Measurements from ENCODE around the gene COLQ.
"Not testable (repeated sequence)": the region's sequence is repeated elsewhere in the genome, so short reads cannot be mapped to it uniquely, and the experiment has no call there.

The COLQ gene

DNA sequence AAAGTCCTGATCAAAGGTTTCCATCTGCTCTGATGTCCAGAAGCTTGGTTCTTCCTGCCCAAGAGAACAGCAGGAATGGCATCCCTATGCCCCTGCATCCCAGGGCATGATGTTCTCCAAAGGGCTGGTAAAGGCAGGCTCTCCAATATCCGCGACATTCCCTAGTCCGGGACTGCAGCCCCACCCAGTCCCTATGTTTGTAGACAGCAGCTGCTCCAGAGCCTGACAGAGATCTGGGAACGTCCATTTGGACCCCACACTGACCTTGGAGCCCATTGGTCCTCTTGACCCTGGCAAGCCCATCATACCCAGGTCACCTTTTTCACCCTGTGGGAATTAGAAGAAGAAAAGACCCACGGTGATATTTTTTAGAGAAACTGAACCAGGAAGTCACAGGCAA lies 46.3 kb downstream of the COLQ start:
- Histone ChIP-seq H3K4me3 (ENCODE audit: extremely low read depth, insufficient read depth, low read length, poor library complexity, severe bottlenecking) (no peak overlapping the region), H3K27ac (ENCODE audit: low read depth, low read length, severe bottlenecking) (no peak overlapping the region)

GRCh38 chr3:15471861-15472260 lies 49.6 kb downstream of the COLQ start:
- no peak overlapping the region for H3K4me3 ChIP-seq (ENCODE audit: extremely low read depth, insufficient read depth, low read length, poor library complexity, severe bottlenecking)
- no peaks in the 10 kb centered on the region for H3K4me1 ChIP-seq (ENCODE audit: control insufficient read depth, insufficient read depth, low read length, poor library complexity, severe bottlenecking)
- WGBS, 2 experiments (ENCODE audit: insufficient coverage in 2 of 2) = no CpG with 5 or more reads among the region's 3 CpGs
- no peaks in the 10 kb centered on the region for H3K36me3 ChIP-seq (ENCODE audit: control insufficient read depth, insufficient read depth, low read length)
- H3K27ac ChIP-seq (ENCODE audit: low read depth, low read length, severe bottlenecking) = no peak overlapping the region
- H3K9me3 ChIP-seq (ENCODE audit: control insufficient read depth, low read length) = no peaks in the 10 kb centered on the region

More for the DNA sequence above, 46.3 kb downstream of the COLQ start:
- WGBS, 2 experiments (ENCODE audit: insufficient coverage in 2 of 2) = 57 to 60% methylated on average over 5 of the region's 5 CpGs
- Histone ChIP-seq H3K9me3 (ENCODE audit: control insufficient read depth, low read length) (no peaks in the 10 kb centered on the region), H3K4me1 (ENCODE audit: control insufficient read depth, insufficient read depth, low read length, poor library complexity, severe bottlenecking) (no peaks in the 10 kb centered on the region), H3K36me3 (ENCODE audit: control insufficient read depth, insufficient read depth, low read length) (no peaks in the 10 kb centered on the region)

GRCh38 chr3:15470849-15471248 lies 50.7 kb downstream of the COLQ start:
- H3K4me1 ChIP-seq (ENCODE audit: control insufficient read depth, insufficient read depth, low read length, poor library complexity, severe bottlenecking) = no peaks in the 10 kb centered on the region
- no peaks in the 10 kb centered on the region for H3K36me3 ChIP-seq (ENCODE audit: control insufficient read depth, insufficient read depth, low read length)
- WGBS, 2 experiments (ENCODE audit: insufficient coverage in 2 of 2) = 100% methylated on average over 1 to 2 of the region's 2 CpGs
- H3K27ac ChIP-seq (ENCODE audit: low read depth, low read length, severe bottlenecking) = no peak overlapping the region
- no peaks in the 10 kb centered on the region for H3K9me3 ChIP-seq (ENCODE audit: control insufficient read depth, low read length)
- no peak overlapping the region for H3K4me3 ChIP-seq (ENCODE audit: extremely low read depth, insufficient read depth, low read length, poor library complexity, severe bottlenecking)

DNA sequence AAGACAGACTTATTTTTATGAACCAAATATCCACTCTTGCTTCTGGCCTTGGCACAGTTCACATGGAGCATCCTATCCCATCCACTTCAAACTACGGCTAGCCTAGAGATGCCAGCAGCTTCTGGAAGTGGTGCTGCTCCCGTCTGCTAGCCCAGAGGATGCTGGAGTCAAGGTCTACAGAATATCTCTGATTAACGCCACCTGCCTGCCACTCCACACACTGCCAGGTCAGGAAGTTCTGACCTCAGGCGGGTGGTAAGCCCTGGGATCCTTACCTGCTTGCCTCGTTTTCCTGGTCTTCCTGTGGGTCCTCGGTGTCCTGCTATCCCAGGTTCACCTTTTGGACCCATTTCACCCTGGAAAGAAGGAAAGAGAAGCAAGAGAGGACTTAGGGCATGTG lies 51.2 kb downstream of the COLQ start:
- no peaks in the 10 kb centered on the region for H3K9me3 ChIP-seq (ENCODE audit: control insufficient read depth, low read length)
- H3K36me3 ChIP-seq (ENCODE audit: control insufficient read depth, insufficient read depth, low read length) = no peaks in the 10 kb centered on the region
- H3K4me3 ChIP-seq (ENCODE audit: extremely low read depth, insufficient read depth, low read length, poor library complexity, severe bottlenecking) = no peak overlapping the region
- H3K4me1 ChIP-seq (ENCODE audit: control insufficient read depth, insufficient read depth, low read length, poor library complexity, severe bottlenecking) = no peaks in the 10 kb centered on the region
- no peak overlapping the region for H3K27ac ChIP-seq (ENCODE audit: low read depth, low read length, severe bottlenecking)
- WGBS, 2 experiments (ENCODE audit: insufficient coverage in 2 of 2) = 52 to 62% methylated on average over 4 to 5 of the region's 6 CpGs

DNA sequence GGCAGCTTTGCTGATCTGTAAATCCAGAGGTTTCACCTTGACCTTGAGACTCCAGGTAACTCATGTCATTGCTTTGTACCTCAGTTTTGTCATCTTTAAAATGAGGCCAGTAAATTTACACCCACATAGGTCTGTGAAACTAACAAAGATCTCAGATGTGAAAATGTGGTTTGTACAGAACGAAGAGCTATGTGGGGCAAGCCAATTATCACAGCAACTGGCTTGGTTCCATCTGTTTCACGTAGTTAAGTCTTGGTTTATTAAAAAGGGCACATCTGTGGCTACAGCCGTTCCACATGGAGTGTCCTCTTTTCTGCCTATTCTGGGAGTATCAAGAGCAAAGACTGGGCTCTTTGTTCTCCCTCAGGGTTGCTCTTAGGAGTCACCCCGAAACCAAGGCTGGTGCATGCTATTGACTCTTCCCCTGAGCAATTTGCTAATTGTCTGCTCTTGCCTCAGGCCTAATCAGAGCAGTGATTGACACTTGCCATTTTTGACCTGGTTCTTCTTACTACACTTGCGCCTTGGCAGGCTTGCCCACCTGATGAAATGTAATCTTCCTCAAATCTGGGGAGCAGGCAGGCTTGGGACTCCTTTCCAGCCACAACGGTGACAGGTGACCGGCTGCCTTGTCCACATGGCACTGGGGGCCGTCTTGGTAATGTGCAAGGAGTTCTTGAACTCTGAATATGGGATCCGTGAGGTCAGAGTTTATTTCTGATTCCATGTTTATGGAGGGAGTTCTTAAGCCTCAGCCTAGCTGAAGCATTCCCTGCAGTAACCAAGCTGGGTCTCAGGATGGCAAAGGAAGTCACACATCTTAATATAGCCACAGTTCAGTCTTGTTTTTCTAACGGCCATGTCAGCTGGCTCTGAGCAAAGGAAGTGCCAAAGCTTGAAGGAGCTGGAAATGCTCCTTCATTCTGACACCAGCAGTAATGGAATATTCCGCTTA lies 54.0 kb downstream of the COLQ start:
- Histone ChIP-seq H3K36me3 (ENCODE audit: control insufficient read depth, insufficient read depth, low read length) (no peaks in the 10 kb centered on the region), H3K9me3 (ENCODE audit: control insufficient read depth, low read length) (no peaks in the 10 kb centered on the region), H3K27ac (ENCODE audit: low read depth, low read length, severe bottlenecking) (no peak overlapping the region), H3K4me1 (ENCODE audit: control insufficient read depth, insufficient read depth, low read length, poor library complexity, severe bottlenecking) (no peaks in the 10 kb centered on the region), H3K4me3 (ENCODE audit: extremely low read depth, insufficient read depth, low read length, poor library complexity, severe bottlenecking) (no peak overlapping the region)
- WGBS, 2 experiments (ENCODE audit: insufficient coverage in 2 of 2) = 90 to 92% methylated on average over 9 to 11 of the region's 11 CpGs

DNA sequence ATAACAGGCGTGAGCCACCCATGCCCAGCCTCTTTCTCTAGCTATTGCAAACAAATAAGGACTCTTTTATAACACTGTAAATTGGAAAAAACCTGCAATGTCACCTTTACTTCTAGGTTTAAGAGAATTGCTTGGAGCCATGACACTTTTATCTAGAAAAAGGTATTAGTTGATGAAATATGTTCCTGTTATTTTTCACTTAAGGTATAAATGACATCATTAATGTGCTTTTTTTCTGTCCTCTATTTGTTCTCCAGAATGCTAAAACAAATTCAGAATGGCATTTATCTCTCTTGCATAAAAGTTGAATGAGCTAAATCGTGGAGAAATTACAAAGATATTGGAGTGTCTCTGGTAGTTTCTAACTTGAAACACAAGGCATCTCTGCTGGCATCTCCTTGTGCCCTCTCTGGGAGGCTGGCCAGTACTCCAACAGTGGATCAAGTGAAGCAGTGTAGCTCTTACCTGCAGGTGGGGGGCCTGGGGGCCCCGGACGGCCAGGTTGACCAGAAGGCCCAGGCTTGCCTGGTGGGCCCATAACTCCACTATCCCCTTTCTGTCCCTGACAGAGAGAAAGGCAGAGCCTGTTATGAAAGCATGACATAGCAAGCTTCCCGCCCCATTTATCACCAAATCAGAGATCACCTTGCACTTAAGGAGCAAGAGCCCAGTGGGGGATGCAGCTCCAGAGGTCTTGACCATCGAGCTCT lies 55.5 kb downstream of the COLQ start:
- no peaks in the 10 kb centered on the region for H3K9me3 ChIP-seq (ENCODE audit: control insufficient read depth, low read length)
- 93 to 95% methylated on average over 2 to 3 of the region's 6 CpGs for WGBS, 2 experiments (ENCODE audit: insufficient coverage in 2 of 2)
- no peak overlapping the region for H3K27ac ChIP-seq (ENCODE audit: low read depth, low read length, severe bottlenecking)
- no peak overlapping the region for H3K4me3 ChIP-seq (ENCODE audit: extremely low read depth, insufficient read depth, low read length, poor library complexity, severe bottlenecking)
- H3K36me3 ChIP-seq (ENCODE audit: control insufficient read depth, insufficient read depth, low read length) = no peaks in the 10 kb centered on the region
- no peaks in the 10 kb centered on the region for H3K4me1 ChIP-seq (ENCODE audit: control insufficient read depth, insufficient read depth, low read length, poor library complexity, severe bottlenecking)

DNA sequence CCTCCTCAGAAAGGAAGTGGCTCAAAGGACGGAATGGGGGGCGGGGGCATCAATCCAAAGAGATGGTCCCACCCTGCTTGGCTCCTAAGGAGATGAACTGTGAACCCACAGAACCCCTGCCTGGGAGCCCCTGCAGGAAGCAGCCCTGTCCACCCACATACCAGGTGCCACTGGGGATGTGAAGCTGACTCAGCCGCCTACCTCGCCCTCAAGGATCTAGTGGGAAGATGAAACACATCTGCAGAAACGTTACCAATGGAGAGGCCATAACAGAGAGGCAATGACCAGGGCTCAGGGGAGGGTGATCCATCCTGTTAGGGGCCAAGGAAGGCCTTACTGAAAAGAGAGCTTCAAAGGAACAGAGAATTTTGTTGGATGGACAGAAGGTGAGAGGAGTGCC lies 59.1 kb downstream of the COLQ start:
- 90 to 92% methylated on average over 5 of the region's 5 CpGs for WGBS, 2 experiments (ENCODE audit: insufficient coverage in 2 of 2)
- Histone ChIP-seq H3K9me3 (ENCODE audit: control insufficient read depth, low read length) (peaks cover 3% of the 10 kb centered on the region), H3K4me1 (ENCODE audit: control insufficient read depth, insufficient read depth, low read length, poor library complexity, severe bottlenecking) (no peaks in the 10 kb centered on the region), H3K27ac (ENCODE audit: low read depth, low read length, severe bottlenecking) (no peak overlapping the region), H3K36me3 (ENCODE audit: control insufficient read depth, insufficient read depth, low read length) (no peaks in the 10 kb centered on the region), H3K4me3 (ENCODE audit: extremely low read depth, insufficient read depth, low read length, poor library complexity, severe bottlenecking) (no peak overlapping the region)

DNA sequence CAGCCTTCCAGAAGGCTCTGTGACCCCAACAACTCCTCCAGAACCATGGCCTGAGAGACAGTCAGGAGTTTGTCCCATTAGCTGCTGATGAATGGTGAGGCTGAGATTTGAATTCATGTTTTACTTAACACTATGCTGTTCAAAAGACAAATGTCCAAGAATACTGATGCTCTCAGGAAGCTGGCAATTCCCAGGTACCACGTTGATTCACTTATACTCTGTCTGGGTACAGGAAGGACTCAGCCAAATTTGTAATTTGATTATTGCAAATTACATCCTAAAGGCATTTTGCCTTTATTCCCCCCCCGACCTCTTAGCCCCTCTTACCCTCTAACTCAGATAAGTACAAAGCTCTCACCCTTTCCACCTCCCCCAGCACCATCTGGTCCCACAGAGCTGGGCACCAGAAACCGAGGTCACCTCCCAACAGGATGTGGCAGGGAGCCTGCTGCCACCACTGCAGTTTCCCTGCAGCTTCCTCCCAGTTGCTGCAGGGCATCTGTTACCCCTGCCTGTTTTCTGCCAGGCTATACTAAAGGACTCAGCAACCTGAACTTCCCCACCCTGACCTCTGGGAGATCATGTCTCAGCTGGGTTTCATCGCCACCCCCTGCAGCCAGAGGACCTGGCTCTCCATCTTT lies 60.5 kb downstream of the COLQ start:
- no peak overlapping the region for H3K4me3 ChIP-seq (ENCODE audit: extremely low read depth, insufficient read depth, low read length, poor library complexity, severe bottlenecking)
- WGBS, 2 experiments (ENCODE audit: insufficient coverage in 2 of 2) = 58 to 82% methylated on average over 2 to 3 of the region's 4 CpGs
- no peak overlapping the region for H3K27ac ChIP-seq (ENCODE audit: low read depth, low read length, severe bottlenecking)
- peaks cover 3% of the 10 kb centered on the region for H3K9me3 ChIP-seq (ENCODE audit: control insufficient read depth, low read length)
- H3K4me1 ChIP-seq (ENCODE audit: control insufficient read depth, insufficient read depth, low read length, poor library complexity, severe bottlenecking) = no peaks in the 10 kb centered on the region
- no peaks in the 10 kb centered on the region for H3K36me3 ChIP-seq (ENCODE audit: control insufficient read depth, insufficient read depth, low read length)

- H3K36me3 ChIP-seq (ENCODE audit: control insufficient read depth, insufficient read depth, low read length) = no peaks in the 10 kb centered on the region
- no peak overlapping the region for H3K4me3 ChIP-seq (ENCODE audit: extremely low read depth, insufficient read depth, low read length, poor library complexity, severe bottlenecking)
Observed at GRCh38 chr3:15458212-15458780, 63.2 kb downstream of the COLQ start.

GRCh38 chr3:15456915-15457314 lies 64.6 kb downstream of the COLQ start:
- H3K9me3 ChIP-seq (ENCODE audit: control insufficient read depth, low read length); H3K4me1 ChIP-seq (ENCODE audit: control insufficient read depth, insufficient read depth, low read length, poor library complexity, severe bottlenecking); H3K4me3 ChIP-seq (ENCODE audit: extremely low read depth, insufficient read depth, low read length, poor library complexity, severe bottlenecking); H3K36me3 ChIP-seq (ENCODE audit: control insufficient read depth, insufficient read depth, low read length); H3K27ac ChIP-seq (ENCODE audit: low read depth, low read length, severe bottlenecking): not testable (repeated sequence)
- WGBS, 2 experiments (ENCODE audit: insufficient coverage in 2 of 2) = 93 to 95% methylated on average over 7 of the region's 10 CpGs

More at GRCh38 chr3:15458212-15458780, 63.2 kb downstream of the COLQ start:
- Histone ChIP-seq H3K9me3 (ENCODE audit: control insufficient read depth, low read length) (peaks cover 3% of the 10 kb centered on the region), H3K27ac (ENCODE audit: low read depth, low read length, severe bottlenecking) (no peak overlapping the region), H3K4me1 (ENCODE audit: control insufficient read depth, insufficient read depth, low read length, poor library complexity, severe bottlenecking) (no peaks in the 10 kb centered on the region)
- 92 to 94% methylated on average over 6 of the region's 7 CpGs for WGBS, 2 experiments (ENCODE audit: insufficient coverage in 2 of 2)
